ENCODE data around the gene PRAMEF10. TPM values are rescaled to one million over a fixed set of nuclear protein-coding genes. Genes with fewer than 3 reads are reported as not detected.

Gene PRAMEF10
- total and polyA plus RNA-seq, 9 of the 15 experiments (the other 6 are each of a cell fraction or from before 2014, with no cell fraction given): not detected

DNA sequence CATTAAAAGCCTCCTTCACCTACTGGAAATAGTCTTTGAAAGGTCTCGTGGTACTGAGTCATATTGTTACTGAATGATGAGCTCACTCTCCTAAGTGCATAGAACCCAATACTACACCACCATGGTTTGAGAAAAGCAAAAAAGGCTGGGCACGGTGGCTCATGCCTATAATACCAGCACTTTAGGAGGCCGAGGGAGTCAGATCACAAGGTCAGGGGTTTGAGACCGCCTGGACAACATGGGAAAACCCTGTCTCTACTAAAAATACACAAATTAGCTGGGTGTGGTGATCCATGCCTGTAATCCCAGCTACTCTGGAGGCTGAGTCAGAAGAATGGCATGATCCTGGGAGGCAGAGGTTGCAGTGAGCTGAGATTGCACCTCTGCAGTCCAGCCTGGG lies 46.3 kb downstream of the PRAMEF10 start:
- Histone ChIP-seq H3K9me1 (ENCODE audit: control insufficient read depth, insufficient read depth, low read length) (no peaks in the 10 kb centered on the region), H3K4me1 (replicated peaks in 1 of 2; ENCODE audit: control insufficient read depth in 2 of 2, insufficient read depth in 2 of 2, low read length in 2 of 2) (no peaks in the 10 kb centered on the region), H3K79me2 (ENCODE audit: control insufficient read depth, insufficient read depth, low read length) (no peaks in the 10 kb centered on the region), H2AFZ (ENCODE audit: low read depth, low read length) (no peak overlapping the region), H3K4me2 (ENCODE audit: insufficient read depth, low read length) (no peak overlapping the region), H3K9me3 (replicated peaks; ENCODE audit: control insufficient read depth, insufficient read depth, low read depth, low read length) (no peaks in the 10 kb centered on the region), H3K9ac (ENCODE audit: insufficient read depth in 1 of 2, low read depth in 2 of 2, low read length in 2 of 2) (no peak overlapping the region), H3K4me3 (no peak overlapping the region), H3K27ac (ENCODE audit: extremely low read depth, low read depth, low read length) (no peak overlapping the region), H4K20me1 (replicated peaks; ENCODE audit: control insufficient read depth, insufficient read depth, low read length) (no peaks in the 10 kb centered on the region), H3K27me3 (ENCODE audit: control insufficient read depth in 2 of 2, insufficient read depth in 2 of 2, low read length in 2 of 2) (peaks cover 3 to 5% of the 10 kb centered on the region in 2 experiments; a peak in 1 of 5 replicates), H3K36me3 (ENCODE audit: control insufficient read depth, insufficient read depth, low read length) (no peaks in the 10 kb centered on the region)
- no TSS peak for BruUV-seq (replicated peaks)
- POLR2A ChIA-PET: no interaction called here
- CTCF ChIA-PET (ENCODE audit: low intra/inter-chr PET ratio): interaction anchor here (0.6 kb wide), 1 partner anchor 33 kb away, joined by 3 read pairs; no protein-coding TSS in a partner anchor
- DNase-seq (ENCODE audit: extremely low read depth in 1 of 4, low spot score in 3 of 4): no peak
- in situ Hi-C loops (cut with MboI) (no loop called here), intact Hi-C loops (cut with micrococcal nuclease) (no loop called here)
- WGBS (ENCODE audit: insufficient coverage, low coverage, missing lambda C conversion rate): 3% methylated on average over 4 of the region's 4 CpGs
- no peak for FAIRE-seq
- no peak for ATAC-seq
- 0 out of 2 replicates have a peak, but pooled peaks have one; percentile 4 for TF ChIP-seq JUN (IDR thresholded peaks at IDR 0.05; ENCODE audit: borderline replicate concordance, low read depth, low read length)
- TF ChIP-seq JUN (CRISPR knock-in tag; IDR thresholded peaks at IDR 0.05; ENCODE audit: borderline replicate concordance): no peak
- TF ChIP-seq, protein P1, sequence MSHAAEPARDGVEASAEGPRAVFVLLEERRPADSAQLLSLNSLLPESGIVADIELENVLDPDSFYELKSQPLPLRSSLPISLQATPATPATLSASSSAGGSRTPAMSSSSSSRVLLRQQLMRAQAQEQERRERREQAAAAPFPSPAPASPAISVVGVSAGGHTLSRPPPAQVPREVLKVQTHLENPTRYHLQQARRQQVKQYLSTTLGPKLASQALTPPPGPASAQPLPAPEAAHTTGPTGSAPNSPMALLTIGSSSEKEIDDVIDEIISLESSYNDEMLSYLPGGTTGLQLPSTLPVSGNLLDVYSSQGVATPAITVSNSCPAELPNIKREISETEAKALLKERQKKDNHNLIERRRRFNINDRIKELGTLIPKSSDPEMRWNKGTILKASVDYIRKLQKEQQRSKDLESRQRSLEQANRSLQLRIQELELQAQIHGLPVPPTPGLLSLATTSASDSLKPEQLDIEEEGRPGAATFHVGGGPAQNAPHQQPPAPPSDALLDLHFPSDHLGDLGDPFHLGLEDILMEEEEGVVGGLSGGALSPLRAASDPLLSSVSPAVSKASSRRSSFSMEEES (CRISPR knock-in tag; IDR thresholded peaks at IDR 0.05): no peak
- peak; percentile 63 for TF ChIP-seq FOSL1 (tag; conservative IDR thresholded peaks at IDR 0.05)
- no peak for TF ChIP-seq FOXA3 (CRISPR knock-in tag; conservative IDR thresholded peaks at IDR 0.05 in 1 of 2, IDR thresholded peaks at IDR 0.05 in 1 of 2)
- no peak for TF ChIP-seq KHSRP (IDR thresholded peaks at IDR 0.05)
- TF ChIP-seq KDM4B (IDR thresholded peaks at IDR 0.05; ENCODE audit: borderline replicate concordance in 2 of 2, low read depth in 1 of 2): no peak
- no peak for TF ChIP-seq MED1 (CRISPR knock-in tag; IDR thresholded peaks at IDR 0.05; ENCODE audit: borderline replicate concordance)
- no peak for TF ChIP-seq TFAP4 (CRISPR knock-in tag; IDR thresholded peaks at IDR 0.05; ENCODE audit: borderline replicate concordance)
- TF ChIP-seq BRF1 (IDR thresholded peaks at IDR 0.05; ENCODE audit: borderline replicate concordance, extremely low read depth, insufficient read length): no peak
- TF ChIP-seq ATF3 (IDR thresholded peaks at IDR 0.05): peak; percentile 81
- no peak for TF ChIP-seq ATF3 (CRISPR knock-in tag; conservative IDR thresholded peaks at IDR 0.05)
- no peak for TF ChIP-seq NONO (IDR thresholded peaks at IDR 0.05; ENCODE audit: low read depth in 2 of 2, low read length in 1 of 2)
- TF ChIP-seq ETS2 (tag; IDR thresholded peaks at IDR 0.05; ENCODE audit: borderline replicate concordance, poor library complexity, severe bottlenecking): no peak
- no peak for TF ChIP-seq SMAD1 (IDR thresholded peaks at IDR 0.05; ENCODE audit: low read depth, low read length, partially characterized antibody)
- TF ChIP-seq ERF (CRISPR knock-in tag; IDR thresholded peaks at IDR 0.05): no peak
- TF ChIP-seq MCM2 (IDR thresholded peaks at IDR 0.05; ENCODE audit: low read depth): no peak
- TF ChIP-seq ZNF274 (IDR thresholded peaks at IDR 0.05; ENCODE audit: borderline replicate concordance, low read depth, low read length): no peak
- no peak for TF ChIP-seq ZNF224 (CRISPR knock-in tag; IDR thresholded peaks at IDR 0.05)
- TF ChIP-seq PYGO2 (tag; IDR thresholded peaks at IDR 0.05): no peak

Measured in K562 (cell line).